HG02840 (cell line): ENCODE results near the gene AEBP1.

Experiments used
- ATAC-seq: cut with Tn5 transposase; IDR thresholded peaks from one replicate; pipeline ENCODE4 v1.9.1; 2021; ENCODE audit warnings: mild to moderate bottlenecking, moderate library complexity, moderate number of reproducible peaks; ENCODE audit not compliant: unreplicated experiment, low FRiP score

The AEBP1 gene

GRCh38 chr7:44103923-44104859 lies at the start of gene AEBP1:
TSS of gene AEBP1 (plus strand) at chr7:44104345. CDS start at chr7:44104666, 321 bp downstream.
- no peak for ATAC-seq

- no peak for ATAC-seq
These were observed 47.5 kb upstream of the AEBP1 start for GRCh38 chr7:44056681-44057080.

GRCh38 chr7:44057181-44057848 lies 46.8 kb upstream of the AEBP1 start:
- no peak for ATAC-seq

GRCh38 chr7:44057849-44058758 lies 46.0 kb upstream of the AEBP1 start:
- no peak for ATAC-seq

- no peak for ATAC-seq
These were observed 45.4 kb upstream of the AEBP1 start for GRCh38 chr7:44058759-44059218.

GRCh38 chr7:44059219-44060090 lies 44.7 kb upstream of the AEBP1 start:
- ATAC-seq, result no peak

GRCh38 chr7:44060091-44060947 lies 43.8 kb upstream of the AEBP1 start:
- ATAC-seq, result no peak

- no peak for ATAC-seq
These were observed 43.0 kb upstream of the AEBP1 start for GRCh38 chr7:44060948-44061644.

- no peak for ATAC-seq
These were observed 42.4 kb upstream of the AEBP1 start for GRCh38 chr7:44061645-44062179.

GRCh38 chr7:44062180-44062902 lies 41.8 kb upstream of the AEBP1 start:
- no peak for ATAC-seq

- ATAC-seq, result no peak
These were observed 41.2 kb upstream of the AEBP1 start for GRCh38 chr7:44062903-44063295.

- ATAC-seq, result no peak
These were observed 40.6 kb upstream of the AEBP1 start for GRCh38 chr7:44063547-44063893.

GRCh38 chr7:44063894-44064651 lies 40.1 kb upstream of the AEBP1 start:
- no peak for ATAC-seq

GRCh38 chr7:44064791-44065430 lies 39.2 kb upstream of the AEBP1 start:
- ATAC-seq, result no peak

- ATAC-seq, result no peak
These were observed 38.6 kb upstream of the AEBP1 start, which contains the start of gene PGAM2 for GRCh38 chr7:44065431-44066110. TSS of gene PGAM2 (minus strand) at chr7:44065567. CDS start at chr7:44065529, 38 bp downstream.
